GM21723 (cell line): Measurements from ENCODE around the gene CHTF8.

Experiments
- ATAC-seq: cut with Tn5 transposase; IDR thresholded peaks from one replicate; pipeline ENCODE4 v1.9.1; 2021; ENCODE audit warnings: mild to moderate bottlenecking, moderate library complexity; ENCODE audit not compliant: unreplicated experiment

The CHTF8 gene

GRCh38 chr16:69088684-69089083 lies 43.7 kb downstream of the CHTF8 start:
- ATAC-seq = no peak

- ATAC-seq = no peak
Measured at GRCh38 chr16:69087161-69087581, 45.2 kb downstream of the CHTF8 start.

- ATAC-seq = no peak
Measured at GRCh38 chr16:69085032-69085695, 47.2 kb downstream of the CHTF8 start.

GRCh38 chr16:69084289-69084688 lies 48.1 kb downstream of the CHTF8 start:
- ATAC-seq = no peak

GRCh38 chr16:69083306-69083941 lies 49.0 kb downstream of the CHTF8 start:
- ATAC-seq = no peak

- ATAC-seq = no peak
Measured at GRCh38 chr16:69079697-69080096, 52.7 kb downstream of the CHTF8 start.

- no peak for ATAC-seq
Measured at GRCh38 chr16:69078073-69078472, 54.3 kb downstream of the CHTF8 start.

GRCh38 chr16:69077251-69077650 lies 55.1 kb downstream of the CHTF8 start:
- no peak for ATAC-seq

GRCh38 chr16:69073181-69073702 lies 59.1 kb downstream of the CHTF8 start:
- ATAC-seq = no peak

GRCh38 chr16:69072640-69072974 lies 59.8 kb downstream of the CHTF8 start:
- no peak for ATAC-seq

- ATAC-seq = no peak
Measured at GRCh38 chr16:69071036-69071435, 61.4 kb downstream of the CHTF8 start.

GRCh38 chr16:69069504-69069903 lies 62.9 kb downstream of the CHTF8 start:
- no peak for ATAC-seq
